ENCODE measurements around the gene MRGPRG.

The MRGPRG gene

GRCh38 chr11:3230636-3231549 is 12.3 kb upstream of the MRGPRG start:
- Mint-ChIP-seq H3K36me3 (ENCODE audit: low read depth) (no peaks in the 10 kb centered on the region), H3K27me3 (ENCODE audit: low read depth) (peaks cover 24% of the 10 kb centered on the region), H3K27ac (no peak overlapping the region), H3K4me3 (no peak overlapping the region), H3K9me3 (no peaks in the 10 kb centered on the region), H3K4me1 (no peaks in the 10 kb centered on the region)
- TF ChIP-seq CTCF (IDR thresholded peaks at IDR 0.05; ENCODE audit: unreplicated experiment in 3 of 3): no peak

- no peaks in the 10 kb centered on the region for H3K36me3 Mint-ChIP-seq (ENCODE audit: low read depth)
- no peak overlapping the region for H3K27ac Mint-ChIP-seq
- peaks cover 16% of the 10 kb centered on the region for H3K27me3 Mint-ChIP-seq (ENCODE audit: low read depth)
- H3K4me3 Mint-ChIP-seq: no peak overlapping the region
- H3K4me1 Mint-ChIP-seq: no peaks in the 10 kb centered on the region
- no peak for TF ChIP-seq CTCF (IDR thresholded peaks at IDR 0.05; ENCODE audit: unreplicated experiment in 3 of 3)
- H3K9me3 Mint-ChIP-seq: no peaks in the 10 kb centered on the region
These were observed 11.3 kb upstream of the MRGPRG start for GRCh38 chr11:3229673-3230630.

- Mint-ChIP-seq H3K36me3 (ENCODE audit: low read depth) (no peaks in the 10 kb centered on the region), H3K4me1 (no peaks in the 10 kb centered on the region), H3K27me3 (ENCODE audit: low read depth) (peaks cover 29% of the 10 kb centered on the region), H3K27ac (no peak overlapping the region), H3K9me3 (no peaks in the 10 kb centered on the region), H3K4me3 (no peak overlapping the region)
- TF ChIP-seq CTCF (IDR thresholded peaks at IDR 0.05; ENCODE audit: unreplicated experiment in 3 of 3): no peak
These were observed 9.8 kb upstream of the MRGPRG start for GRCh38 chr11:3228445-3228829.

GRCh38 chr11:3227568-3228444 is 9.2 kb upstream of the MRGPRG start:
- H3K27ac Mint-ChIP-seq: no peak overlapping the region
- H3K4me3 Mint-ChIP-seq: no peak overlapping the region
- no peak for TF ChIP-seq CTCF (IDR thresholded peaks at IDR 0.05; ENCODE audit: unreplicated experiment in 3 of 3)
- H3K27me3 Mint-ChIP-seq (ENCODE audit: low read depth): peaks cover 29% of the 10 kb centered on the region
- H3K4me1 Mint-ChIP-seq: no peaks in the 10 kb centered on the region
- no peaks in the 10 kb centered on the region for H3K9me3 Mint-ChIP-seq
- no peaks in the 10 kb centered on the region for H3K36me3 Mint-ChIP-seq (ENCODE audit: low read depth)

GRCh38 chr11:3226846-3227567 is 8.4 kb upstream of the MRGPRG start:
- Mint-ChIP-seq H3K9me3 (no peaks in the 10 kb centered on the region), H3K27me3 (ENCODE audit: low read depth) (peaks cover 31% of the 10 kb centered on the region), H3K4me3 (no peak overlapping the region), H3K27ac (no peak overlapping the region), H3K4me1 (no peaks in the 10 kb centered on the region), H3K36me3 (ENCODE audit: low read depth) (no peaks in the 10 kb centered on the region)
- TF ChIP-seq CTCF (IDR thresholded peaks at IDR 0.05; ENCODE audit: unreplicated experiment in 3 of 3): no peak

Data from nephron (organoid).